SJCRH30 (cell line): ENCODE measurements around the gene KDM7A. TPM values are rescaled to one million over a fixed set of nuclear protein-coding genes. Genes with fewer than 3 reads are reported as not detected.

Source experiments
- total RNA-seq: library from RNA; depleted of rRNA; stranded (reverse); fragments of >200 nt; shearing (Covaris generic); gene quantifications from 2 replicates; pipeline ENCODE4 v1.2.3, GENCODE V29; 2014; rRNA removed

The KDM7A gene
- total RNA-seq, 1 experiment from 2014 or later = 1.8 TPM

Other genes with a start within 250 kb of the KDM7A start
- not detected in 2 replicates for gene PARP12, start 114.0 kb downstream of the KDM7A start, total RNA-seq
- gene SLC37A3, start 221.5 kb upstream of the KDM7A start, total RNA-seq = 19.5 and 26.1 TPM in 2 replicates
- gene RAB19, start 227.1 kb upstream of the KDM7A start, total RNA-seq = not detected in 2 replicates